DMS53 treated with DMSO at 0.1 percent for 48 hours (cell line): ENCODE measurements around the gene RHOBTB3.
"Not testable (repeated sequence)": the region's sequence is repeated elsewhere in the genome, so short reads cannot be mapped to it uniquely, and the experiment has no call there.

Experiments
- DNase-seq: peaks from one replicate; lab custom pipeline; 2025; ENCODE audit not compliant: unreplicated experiment; lab: John Stamatoyannopoulos, UW

RHOBTB3 gene

GRCh38 chr5:95797301-95797700 is 66.2 kb downstream of the RHOBTB3 start:
- no peak for DNase-seq

GRCh38 chr5:95798048-95798447 is 66.9 kb downstream of the RHOBTB3 start:
- DNase-seq, result no peak

- DNase-seq, result no peak
Observed at GRCh38 chr5:95798545-95798944, 67.4 kb downstream of the RHOBTB3 start.

DNA sequence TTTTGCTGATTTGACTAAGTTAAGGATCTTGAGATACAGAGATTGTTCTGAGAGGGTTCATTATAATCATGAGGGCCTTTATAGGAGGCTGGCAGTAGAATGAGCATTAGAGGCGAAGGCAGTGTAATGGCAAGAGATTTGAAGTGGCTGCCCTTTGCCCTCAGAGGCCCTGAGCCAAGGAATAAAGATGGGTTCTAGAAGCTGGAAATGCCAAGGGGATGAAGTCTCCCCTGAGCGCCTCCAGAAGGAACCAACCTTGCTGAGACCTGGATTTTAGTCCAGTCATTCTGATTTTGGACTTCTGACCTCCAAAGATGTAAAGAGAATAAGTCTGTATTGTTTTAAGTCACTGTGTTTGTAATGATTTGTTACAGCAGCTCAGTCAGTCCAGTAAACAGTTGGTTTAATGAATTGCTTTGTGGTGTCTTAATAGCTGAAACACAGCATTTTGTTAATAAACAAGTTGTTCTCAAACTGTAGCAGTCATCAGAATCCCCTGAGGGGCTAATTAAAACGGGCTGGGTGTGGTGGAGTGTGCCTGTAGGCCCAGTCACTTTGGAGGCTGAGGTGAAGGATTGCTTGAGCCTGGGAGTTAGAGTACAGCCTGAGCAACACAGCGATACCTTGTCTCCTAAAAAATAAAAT is 68.2 kb downstream of the RHOBTB3 start:
- no peak for DNase-seq

DNA sequence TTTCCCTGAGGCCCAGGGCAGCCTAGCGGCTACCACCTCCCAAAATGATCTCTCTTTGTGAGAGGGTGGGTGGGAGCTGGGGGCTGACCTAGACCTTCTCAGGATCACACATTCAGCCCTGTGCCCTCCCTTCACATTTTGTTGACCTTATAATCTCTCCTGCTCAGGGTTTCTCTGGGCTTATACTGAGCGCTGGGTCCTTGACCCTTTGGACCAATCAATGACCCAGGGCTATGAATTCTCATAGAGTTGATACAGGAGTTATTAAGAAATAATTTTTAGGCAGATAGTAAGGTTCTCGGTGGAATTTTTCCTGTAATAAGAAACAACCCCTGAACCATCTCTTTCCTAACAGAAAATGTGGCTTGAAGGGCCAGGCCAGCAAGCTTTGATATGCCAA is 69.4 kb downstream of the RHOBTB3 start:
- no peak for DNase-seq

- DNase-seq, result no peak
Observed at GRCh38 chr5:95801532-95801931, 70.4 kb downstream of the RHOBTB3 start.

DNA sequence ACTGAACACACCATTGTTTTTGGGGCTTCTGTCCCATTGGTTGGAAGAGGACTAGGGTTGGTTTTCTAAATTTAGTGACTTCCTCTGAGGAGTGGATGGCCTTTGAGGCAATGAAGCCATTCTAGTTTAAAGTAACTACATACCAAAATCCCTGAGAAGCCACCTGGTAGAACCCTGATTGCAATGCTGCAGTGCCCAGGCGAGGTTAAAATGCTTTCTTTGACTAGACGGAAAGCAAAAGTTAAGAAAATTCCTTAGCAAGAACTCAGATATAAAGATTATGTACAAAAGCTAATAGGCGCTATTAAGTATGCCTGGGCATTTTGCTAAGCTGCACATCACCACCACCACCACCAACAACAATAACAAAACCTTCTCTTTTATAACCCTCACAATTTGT is 70.8 kb downstream of the RHOBTB3 start:
- no peak for DNase-seq

DNA sequence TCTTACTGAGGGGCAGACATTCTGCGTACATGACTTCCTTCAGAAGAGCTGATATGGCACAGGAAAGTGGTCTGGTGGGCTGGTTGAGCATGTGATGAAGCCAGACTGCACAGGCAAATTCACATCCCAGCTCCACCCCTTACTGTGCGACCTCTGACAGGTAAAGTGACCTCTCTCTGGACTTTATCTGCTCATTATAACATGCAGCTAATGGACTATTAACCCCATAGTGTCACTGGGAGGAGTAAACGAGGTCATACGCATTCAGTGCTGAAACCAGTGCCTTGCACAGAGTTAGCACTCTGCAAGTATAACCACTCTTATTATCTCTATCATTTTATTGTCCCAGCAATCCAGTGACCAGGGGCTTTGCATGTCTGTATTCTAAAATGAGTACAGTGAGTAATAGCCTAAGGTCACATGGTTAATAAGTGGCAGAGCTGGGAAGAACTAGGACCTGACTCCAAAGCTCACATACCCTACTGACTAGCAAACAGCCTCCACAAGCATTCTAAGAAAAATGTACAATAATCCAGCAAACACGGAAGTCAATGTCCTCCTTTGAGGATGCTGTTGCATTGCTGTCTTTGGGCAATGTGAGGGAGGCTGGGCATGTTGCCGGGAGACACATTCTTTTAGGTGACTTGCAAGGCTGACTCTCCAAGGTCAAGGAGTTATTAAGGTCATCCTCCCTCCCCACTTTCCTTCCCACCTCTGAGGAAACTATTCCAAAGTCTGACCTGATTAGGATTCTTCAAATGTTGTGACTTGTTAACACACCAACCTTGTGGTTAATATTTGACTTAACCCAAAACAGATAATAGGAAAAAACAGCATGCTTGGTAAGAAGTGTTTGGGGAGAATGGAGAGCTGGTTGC is 72.4 kb downstream of the RHOBTB3 start:
- no peak for DNase-seq

DNA sequence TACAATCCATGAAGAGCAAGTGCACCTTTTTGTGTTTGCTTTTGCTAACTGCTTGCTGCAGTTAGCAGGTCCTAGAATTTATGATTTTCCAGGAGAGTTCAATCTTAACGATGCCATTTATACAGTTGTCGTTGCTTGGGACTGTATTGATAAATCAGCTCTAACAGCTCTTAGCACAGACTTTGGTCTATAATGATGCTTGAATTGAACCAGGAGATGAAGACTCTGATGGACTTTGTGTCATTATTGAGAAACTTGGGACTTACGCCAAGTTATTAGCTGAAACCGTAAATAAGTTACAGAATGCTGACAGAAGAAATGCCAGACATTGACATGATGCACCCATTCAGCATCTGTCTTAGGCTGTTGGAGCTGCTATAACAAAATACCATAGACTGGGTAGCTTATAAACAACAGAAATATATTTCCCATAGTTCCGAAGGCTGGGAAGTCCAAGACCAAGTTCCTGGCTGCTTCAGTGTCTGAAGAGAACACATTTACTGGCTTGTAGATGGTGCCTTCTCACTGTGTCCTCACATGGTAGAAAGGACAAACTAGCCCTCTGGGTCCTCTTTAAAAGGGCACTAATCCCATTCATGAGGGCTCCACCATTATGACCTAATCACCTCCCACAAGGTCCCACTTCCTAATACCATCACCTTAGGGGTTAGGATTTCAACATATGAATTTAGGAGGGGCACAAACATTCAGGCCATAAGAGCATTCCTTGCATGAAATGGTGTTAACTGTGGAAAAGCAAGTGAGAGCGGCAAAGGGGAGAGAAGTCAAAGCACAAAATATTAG is 73.8 kb downstream of the RHOBTB3 start:
- DNase-seq, result no peak

DNA sequence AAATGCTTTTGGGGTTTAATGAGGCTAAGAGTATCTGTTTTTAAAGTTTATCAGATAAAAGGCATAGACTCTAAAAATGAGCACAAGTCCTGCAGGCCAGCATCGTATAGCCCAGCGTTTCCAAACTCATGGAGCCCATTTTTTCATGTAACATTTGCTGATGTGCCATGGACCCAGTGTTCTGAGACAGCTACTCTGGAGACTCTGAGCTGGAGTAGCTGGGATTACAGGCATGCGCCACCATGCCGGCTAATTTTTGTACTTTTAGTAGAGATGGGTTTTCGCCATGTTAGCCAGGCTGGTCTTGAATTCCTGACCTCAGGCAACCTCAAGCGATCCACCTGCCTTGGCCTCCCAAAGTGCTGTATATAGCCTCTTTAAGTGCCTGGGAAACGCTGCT is 75.6 kb downstream of the RHOBTB3 start:
- no peak for DNase-seq

- no peak for DNase-seq
Observed at GRCh38 chr5:95808013-95808685, 77.0 kb downstream of the RHOBTB3 start.

- DNase-seq, result no peak
Observed at GRCh38 chr5:95808686-95809413, 77.7 kb downstream of the RHOBTB3 start.

- no peak for DNase-seq
Observed at GRCh38 chr5:95809414-95809960, 78.4 kb downstream of the RHOBTB3 start.

DNA sequence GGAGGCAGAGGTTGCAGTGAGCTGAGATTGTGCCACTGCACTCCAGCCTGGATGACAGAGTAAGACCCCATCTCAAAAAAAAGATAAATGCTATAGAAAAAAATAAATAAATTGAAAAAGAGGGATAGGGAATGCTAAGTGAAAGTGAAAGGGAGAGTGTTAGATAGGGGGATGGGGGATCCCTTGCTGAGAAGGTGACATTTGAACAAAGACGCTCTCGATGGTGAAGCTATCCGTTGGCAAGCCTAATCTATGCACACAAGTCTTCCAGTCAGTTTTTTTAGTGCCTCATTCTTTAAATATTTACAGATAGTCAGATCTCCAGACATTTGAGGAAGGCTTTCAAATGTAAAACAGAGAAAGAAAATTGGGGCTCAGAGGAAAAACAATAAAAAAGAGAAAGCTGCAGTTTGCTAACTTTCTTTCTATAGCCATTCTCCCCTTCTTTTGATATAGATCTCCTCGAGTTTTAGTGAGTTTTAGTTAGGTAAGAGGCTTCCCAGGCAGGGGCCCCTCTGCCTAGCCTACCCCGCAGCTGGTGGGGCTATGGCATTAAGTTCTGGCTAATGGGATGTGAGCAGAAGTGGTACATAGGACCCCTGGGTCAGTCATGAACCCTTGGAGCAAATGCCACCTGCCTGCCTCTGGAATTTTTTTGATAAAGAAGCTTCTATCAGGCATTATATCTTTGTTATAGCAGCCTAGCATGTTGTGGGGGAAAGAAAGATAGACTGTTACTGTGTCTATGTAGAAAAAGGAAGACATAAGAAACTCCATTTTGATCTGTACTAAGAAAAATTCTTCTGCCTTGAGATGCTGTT is 79.4 kb downstream of the RHOBTB3 start:
- DNase-seq, result no peak

DNA sequence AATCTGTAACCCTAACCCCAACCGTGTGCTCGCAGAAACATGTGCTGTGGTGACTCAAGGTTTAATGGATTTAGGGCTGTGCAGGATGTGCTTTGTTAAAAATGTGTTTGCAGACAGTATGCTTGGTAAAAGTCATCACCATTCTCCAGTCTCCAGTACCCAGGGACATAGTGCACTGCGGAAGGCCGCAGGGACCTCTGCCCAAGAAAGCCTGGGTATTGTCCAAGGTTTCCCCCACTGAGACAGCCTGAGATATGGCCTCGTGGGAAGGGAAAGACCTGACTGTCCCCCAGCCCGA is 79.9 kb downstream of the RHOBTB3 start:
- not testable (repeated sequence) for DNase-seq

GRCh38 chr5:95811461-95812073 is 80.4 kb downstream of the RHOBTB3 start:
- DNase-seq, result not testable (repeated sequence)

DNA sequence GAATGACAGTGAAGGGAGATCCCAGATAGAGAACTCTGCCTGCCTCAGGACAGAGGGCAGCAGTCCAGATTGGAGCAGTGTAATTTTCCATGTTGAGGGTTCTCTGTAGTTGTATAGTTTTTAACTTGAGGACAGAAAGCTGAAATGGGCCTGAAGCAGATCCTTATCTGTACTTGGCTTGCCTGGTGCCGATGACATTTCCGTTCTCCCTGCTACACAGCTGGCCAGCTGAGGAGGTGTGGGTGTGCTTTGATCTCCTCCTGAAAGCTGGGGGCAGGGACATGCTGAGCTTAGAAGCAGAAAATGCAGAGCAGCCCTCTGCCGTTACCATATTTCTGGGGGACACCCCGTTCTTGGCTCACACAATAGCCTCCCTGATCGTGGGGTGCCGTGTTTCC is 80.9 kb downstream of the RHOBTB3 start:
- no peak for DNase-seq

GRCh38 chr5:95813035-95813434 is 81.9 kb downstream of the RHOBTB3 start:
- DNase-seq, result not testable (repeated sequence)

DNA sequence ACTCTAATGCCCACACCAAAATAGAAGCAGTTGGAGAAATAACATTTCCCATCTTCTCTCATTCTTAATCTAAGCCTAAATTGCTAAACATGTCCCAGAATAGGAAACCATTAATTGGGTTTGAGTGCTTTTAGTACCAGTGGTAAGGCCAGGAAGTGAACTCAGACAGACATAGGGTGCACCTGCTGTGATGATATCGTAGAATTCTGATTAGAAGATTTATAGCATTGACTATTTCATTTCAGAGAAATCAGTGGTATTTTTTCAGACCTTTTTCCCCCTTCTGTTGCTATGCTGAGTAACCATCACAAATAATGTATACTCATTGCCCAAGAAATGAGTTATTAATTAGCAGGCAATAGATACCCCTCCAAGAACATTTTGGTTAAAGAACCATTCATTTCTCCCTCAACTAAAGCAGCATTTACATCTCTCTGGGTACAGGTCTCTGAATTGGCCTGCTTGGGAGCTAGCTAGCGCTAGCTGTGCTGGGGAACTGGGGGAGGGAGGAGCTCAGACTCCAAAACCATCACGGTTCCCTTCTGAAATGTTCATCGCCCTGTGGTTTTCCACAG is 84.1 kb downstream of the RHOBTB3 start:
- no peak for DNase-seq
